ENCODE data around the gene TGFBR2.

DNA sequence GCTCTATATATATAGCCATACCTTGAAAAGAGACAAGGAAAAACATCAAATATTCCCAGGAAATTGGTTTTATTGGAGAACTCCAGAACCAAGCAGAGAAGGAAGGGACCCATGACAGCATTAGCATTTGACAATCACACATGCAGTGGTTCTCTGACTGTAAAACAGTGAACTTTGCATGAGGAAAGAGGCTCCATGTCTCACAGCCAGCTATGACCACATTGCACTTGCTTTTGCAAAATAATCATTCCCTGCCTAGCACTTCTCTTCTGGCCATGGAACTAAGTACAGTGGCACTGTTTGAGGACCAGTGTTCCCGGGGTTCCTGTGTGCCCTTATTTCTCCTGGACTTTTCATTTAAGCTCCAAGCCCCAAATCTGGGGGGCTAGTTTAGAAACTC is 85.5 kb downstream of the TGFBR2 start:
- TF ChIP-seq, protein P1, sequence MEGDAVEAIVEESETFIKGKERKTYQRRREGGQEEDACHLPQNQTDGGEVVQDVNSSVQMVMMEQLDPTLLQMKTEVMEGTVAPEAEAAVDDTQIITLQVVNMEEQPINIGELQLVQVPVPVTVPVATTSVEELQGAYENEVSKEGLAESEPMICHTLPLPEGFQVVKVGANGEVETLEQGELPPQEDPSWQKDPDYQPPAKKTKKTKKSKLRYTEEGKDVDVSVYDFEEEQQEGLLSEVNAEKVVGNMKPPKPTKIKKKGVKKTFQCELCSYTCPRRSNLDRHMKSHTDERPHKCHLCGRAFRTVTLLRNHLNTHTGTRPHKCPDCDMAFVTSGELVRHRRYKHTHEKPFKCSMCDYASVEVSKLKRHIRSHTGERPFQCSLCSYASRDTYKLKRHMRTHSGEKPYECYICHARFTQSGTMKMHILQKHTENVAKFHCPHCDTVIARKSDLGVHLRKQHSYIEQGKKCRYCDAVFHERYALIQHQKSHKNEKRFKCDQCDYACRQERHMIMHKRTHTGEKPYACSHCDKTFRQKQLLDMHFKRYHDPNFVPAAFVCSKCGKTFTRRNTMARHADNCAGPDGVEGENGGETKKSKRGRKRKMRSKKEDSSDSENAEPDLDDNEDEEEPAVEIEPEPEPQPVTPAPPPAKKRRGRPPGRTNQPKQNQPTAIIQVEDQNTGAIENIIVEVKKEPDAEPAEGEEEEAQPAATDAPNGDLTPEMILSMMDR (IDR thresholded peaks at IDR 0.05): no peak
- TF ChIP-seq POLR2A (IDR thresholded peaks at IDR 0.05): no peak
